Stimulated activated CD4-positive, alpha-beta T cell treated with anti-CD3 and anti-CD28 coated beads, TNF-alpha, amount 100 ng/mL, for 24 hours (primary cell): ENCODE data around the gene SLC24A3.

ENCODE experiments used
- DNase-seq, 3 experiments: peaks; one replicate each; pipeline ENCODE4 v3.0.0-alpha.2; 2020; ENCODE audit warnings: low read depth in 3 of 3

The SLC24A3 gene

DNA sequence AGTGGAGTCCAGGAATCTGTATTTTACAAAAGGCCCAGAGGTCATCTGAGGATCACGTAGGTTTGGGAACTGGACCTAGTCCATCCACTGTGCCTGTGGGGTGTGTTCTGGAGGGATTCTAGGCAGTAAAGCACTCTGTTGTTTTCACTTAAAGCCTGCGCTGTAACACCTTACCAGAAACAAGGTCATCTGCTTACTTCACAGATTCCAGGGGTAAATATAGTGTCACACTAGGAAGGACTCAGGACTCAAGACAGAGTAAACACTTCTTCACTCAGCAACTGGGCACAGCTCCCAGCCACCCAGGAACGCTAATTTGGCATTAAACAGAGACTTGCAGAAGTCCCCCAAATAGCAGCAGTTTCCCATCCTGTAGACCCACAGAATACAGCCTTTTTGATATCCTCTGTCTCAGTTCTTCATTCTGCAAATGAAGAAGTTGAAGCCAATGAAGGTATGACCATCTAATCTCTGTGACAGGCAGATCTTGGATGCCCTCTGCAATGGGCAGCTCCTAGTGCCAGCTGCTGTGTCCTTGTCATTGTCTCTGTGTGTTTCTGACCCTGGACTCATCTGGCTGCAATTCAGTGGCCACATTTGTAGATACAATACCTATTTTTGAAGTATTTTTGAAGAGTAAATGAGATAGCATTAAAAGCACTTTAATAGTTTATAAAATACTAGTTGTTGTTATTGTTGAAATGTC is 129.1 kb downstream of the SLC24A3 start:
- no peak for DNase-seq

DNA sequence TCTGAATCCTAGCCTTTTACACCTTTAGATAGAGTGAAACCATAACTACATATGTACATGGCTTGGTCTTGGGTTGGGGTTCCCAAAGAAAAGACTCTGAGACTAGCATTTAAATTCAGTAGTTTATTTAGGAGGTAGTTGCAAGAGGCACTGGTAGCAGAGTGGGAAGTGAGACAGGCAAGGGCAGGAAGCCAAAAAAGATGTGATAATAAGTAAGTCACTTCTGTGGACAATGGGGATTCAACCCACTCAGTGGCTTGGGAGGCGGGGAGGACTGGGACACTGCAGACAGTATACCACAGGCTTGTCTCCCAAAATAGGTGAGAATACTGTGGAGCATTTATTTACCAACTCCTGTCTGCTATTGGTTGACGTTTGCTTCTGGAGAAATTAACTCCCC is 131.9 kb downstream of the SLC24A3 start:
- DNase-seq = no peak

DNA sequence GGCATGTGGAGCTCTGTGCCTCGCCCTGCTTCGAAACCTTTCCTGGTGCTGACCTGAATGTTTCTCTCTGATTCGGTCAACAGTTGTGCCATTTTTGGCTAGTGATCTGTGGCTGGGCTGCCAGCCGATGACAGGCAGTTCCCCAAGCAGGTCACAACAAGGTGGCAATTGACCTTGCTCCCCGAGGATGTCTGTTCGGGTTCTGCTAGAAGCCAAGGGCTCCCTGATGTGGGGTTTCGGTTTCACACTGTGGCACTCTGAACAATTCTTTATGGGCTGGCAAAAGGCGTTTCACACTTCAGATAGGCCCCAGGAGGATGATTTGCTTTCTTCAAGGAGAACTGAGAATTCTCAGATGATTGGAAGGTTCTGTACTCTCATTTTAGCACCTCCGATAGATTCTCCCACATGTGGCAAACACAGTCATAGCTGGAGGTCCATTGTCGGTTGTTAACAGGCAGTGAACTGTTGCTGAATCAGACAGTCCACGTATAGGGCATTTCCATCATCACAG is 135.6 kb downstream of the SLC24A3 start:
- no peak for DNase-seq

DNA sequence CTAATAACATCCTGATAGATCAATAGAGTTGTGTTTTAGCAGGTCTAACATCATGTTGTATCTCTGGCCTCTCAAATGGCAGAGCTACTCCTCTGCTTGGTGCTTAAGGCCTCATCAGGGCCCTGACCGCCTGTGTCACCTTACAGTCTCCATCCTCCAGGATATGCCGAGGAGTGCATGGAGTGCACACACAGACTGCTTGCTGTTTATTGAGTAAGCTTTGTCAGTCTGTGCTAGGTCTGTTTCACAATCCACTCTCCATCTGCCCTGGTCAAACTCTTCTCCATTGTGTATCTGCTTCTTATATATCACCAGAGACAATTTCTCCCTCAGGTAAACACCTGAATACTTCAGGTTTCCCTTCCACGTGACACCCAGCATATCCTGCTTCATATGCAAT is 136.1 kb downstream of the SLC24A3 start:
- no peak for DNase-seq

DNA sequence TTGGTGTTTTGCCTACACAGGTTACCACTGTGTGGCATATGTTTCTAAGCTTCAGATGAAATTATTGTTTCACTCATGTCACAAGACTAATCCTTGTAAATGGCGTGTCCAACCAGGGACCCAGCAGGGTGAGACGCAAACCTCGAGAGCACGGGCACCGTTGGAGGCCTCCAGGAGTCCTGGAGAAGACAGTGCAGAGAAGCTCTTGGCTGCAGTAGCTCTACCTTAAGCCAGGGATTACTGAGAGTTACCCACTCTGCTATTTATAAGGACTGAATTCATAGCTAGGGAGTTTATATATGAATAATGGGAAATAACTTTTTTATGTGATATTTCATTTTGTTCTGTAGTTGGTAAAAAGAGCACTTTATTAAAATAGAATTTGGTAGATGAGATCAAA is 137.4 kb downstream of the SLC24A3 start:
- no peak for DNase-seq

DNA sequence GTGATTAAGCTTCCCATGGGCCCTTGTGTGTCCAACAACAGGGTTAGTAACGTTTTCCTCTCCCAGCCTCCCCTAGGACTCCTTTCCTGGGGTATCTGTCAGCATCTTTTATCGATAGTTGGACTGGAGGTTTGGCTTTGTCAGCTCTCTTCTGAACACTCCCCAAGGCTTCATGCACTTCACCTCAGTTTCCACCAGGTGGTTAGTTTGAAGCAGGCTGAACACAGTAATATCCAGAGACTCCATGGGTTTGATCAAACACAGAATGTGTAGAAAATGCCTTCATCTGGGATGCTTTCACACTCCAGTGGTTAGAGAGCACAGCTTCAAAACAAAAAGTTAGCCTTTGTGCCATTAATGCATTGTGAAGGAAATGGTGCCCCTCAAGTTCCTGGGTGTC is 139.1 kb downstream of the SLC24A3 start:
- DNase-seq = no peak

DNA sequence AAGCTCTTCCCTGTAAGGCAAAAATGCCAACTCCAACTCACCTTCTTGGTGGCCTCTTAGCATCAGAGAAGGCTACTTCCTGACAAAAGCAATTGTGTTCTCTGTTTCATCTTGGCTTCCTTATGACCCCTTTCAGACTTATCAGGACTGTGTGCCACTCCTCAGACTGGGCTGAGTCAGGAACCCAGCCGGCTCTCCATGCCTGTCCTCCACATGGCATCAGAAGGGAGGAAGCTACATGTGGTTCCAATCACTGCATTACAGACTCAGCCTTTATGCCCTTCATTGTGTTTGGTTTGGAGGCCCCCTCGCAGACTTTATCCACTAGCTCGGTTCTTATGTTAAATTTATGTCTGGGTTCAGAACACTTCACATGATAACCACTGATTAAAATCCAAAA is 142.5 kb downstream of the SLC24A3 start:
- DNase-seq = no peak

DNA sequence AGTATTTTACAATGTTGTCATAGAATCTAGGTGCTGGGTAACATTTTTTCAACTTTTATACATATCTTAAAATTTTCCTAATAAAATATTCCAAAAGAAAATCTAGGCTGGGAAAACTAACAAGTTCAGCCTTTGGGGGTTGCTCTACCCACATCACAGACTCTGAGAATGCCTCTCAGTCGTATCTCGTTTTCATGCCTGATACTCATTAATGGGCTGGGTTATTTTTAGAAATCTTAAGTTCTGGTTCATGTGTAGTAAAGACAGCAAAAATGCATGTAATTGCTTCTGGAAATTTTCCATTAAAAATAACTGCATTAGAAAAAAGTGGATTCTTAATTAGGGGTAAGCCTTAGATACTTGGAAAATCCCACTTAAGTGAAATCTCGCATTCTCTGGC is 149.3 kb downstream of the SLC24A3 start:
- no peak for DNase-seq

DNA sequence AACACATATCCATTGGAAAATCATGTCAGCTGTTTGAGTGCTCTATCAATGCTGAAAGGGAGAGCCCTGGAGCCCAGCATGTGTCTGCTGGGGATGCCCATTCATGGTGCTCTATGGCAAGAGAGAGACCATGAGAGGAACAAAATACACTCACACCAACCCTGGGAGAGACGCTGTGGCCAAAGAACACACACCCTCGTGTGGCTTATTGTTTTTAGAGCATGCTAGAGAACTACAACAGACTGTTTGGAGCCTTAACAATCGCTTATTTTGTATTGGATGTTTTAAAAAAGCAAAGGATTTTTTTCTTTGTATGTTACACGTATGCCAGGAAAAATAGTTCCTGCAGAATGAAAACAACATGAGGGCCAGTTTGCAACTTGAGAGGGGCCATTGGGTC is 151.0 kb downstream of the SLC24A3 start:
- no peak for DNase-seq

DNA sequence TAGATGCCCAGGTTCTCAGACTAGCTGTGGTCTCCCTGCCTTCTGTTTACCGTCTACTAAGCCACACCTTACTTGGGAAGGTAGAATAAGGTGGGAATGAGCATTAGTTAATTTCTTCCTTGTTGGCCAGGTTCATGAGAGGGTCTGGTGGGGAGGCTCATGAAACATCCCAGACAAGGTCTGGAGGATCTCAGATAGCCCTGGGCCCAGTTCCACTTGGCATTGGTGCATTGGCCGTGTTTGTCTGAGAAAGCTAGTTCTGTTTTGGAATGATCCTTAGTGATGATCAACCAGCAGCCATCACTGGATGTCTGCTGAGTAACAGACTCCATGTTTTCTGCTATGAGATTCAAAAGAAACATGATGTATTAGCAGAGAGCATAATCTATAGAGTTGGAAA is 155.1 kb downstream of the SLC24A3 start:
- DNase-seq = no peak

DNA sequence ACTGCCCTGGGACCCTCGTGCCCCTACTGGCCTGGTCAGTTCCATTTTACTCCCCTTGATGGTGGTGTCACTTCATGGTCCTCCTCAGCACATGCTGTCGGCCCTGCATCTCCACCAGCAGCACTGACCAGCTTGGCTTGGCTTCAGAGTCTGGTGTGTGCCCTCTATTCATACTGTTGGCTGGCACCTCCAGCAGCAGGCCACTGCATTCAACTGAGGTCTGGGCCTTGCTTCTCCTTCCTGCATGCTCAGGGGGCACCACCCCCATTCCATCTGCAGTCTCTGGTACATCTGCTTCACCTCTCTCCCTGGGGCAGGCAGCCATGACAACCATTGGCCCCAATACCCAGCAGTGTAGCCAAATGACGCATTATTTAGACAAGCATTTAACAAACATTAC is 155.9 kb downstream of the SLC24A3 start:
- DNase-seq = no peak

DNA sequence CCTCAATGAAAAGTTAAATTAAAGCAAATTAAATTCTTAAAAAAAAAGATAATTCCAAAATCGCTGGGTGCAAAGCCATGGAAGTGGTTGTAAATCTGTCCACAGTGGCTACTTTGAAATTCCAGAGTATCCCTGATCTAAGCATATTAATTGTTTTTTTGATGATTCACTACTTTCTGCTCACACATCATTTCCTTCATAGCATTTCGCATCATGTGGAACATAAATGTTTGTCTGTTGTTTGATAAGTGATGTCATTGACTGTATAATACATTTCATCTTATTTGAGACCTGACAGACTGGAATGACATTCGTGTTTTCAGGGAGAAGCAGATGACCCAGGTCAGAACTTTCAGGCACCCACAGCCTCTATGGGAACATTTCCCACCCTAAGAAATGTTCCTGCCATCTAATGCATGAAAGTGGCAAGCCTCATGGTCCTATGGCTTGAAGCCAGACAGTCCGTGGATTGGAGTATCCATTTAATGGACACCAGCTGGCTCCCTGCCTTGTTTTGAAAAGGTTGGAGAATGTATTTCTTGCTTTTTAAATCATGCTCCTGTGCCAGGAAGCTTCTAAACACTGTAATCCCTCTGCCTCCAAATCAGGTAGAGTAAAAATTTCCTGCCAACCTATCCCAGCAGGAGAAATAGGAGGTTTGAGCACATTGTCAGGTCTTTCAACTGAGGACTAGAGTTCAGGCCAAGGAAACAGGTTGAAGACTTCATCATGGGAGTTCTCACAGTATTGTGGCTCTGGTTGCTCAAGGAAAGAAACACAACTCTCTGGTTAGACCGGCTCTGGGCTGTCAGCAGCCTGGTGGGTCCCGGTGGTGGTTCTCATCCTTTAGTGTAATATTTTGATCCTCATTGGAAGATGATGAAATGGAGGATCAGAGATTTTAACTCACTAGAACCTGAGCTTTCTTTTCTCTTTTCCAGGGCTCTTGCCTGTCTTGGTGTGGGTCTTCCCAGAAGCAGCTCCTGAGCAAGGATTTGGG is 157.9 kb downstream of the SLC24A3 start:
- no peak for DNase-seq

DNA sequence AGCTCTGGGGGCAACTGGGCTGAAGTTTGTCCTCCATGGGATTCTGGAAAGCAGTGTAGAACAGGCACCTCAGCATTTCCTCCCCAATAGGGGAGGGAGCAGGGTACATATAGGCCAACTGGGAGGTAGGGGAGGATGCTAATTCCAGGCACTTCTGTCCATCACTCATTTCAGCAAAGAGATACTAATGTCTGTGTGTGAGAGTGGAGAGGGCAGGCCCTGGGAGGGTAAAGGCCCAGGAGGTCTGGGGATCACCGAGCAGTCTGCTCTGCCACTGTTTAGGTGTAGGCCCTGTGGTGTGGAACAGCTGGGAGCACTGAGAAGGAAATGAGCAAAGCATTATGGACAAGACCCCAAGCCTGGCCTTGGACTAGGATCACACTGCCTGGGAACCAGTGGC is 158.7 kb downstream of the SLC24A3 start:
- no peak for DNase-seq

DNA sequence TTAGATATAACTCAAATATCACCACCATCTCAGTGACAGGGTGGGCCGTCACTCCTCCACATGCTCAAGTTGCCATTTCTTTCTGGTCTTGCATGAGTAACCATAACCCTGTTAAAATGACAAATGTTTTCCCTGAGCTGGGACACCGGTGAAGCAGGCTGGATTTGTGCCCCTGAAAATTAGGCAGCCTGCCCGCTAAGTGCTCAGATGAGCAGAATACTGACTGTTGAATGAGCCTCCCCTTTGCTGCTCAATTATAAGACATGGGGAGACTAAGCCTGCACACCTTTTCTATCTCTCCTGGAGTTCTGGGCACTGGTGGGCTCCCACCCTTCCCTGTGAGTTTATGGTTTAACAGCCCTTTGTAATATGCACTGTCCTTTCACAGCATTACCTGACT is 161.8 kb downstream of the SLC24A3 start:
- no peak for DNase-seq

DNA sequence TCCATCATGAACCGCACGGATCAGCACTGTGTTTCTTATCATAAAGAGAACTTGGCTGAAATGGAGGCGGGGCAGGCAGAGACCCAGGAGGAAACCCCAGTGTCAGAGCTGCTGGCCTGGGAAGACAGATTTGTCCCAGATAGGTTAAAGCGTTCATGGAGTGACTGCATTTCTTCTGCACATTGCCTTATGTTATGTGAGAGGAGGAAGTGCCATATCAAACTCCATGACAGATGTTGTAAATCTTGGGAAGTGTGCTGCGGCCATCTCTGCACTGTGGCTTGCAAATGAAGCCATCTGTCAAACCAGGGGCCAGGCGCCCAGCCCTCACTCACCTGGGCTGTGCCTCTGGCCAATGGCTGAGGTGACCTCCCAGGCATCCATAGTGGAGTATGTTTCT is 163.0 kb downstream of the SLC24A3 start:
- no peak for DNase-seq

DNA sequence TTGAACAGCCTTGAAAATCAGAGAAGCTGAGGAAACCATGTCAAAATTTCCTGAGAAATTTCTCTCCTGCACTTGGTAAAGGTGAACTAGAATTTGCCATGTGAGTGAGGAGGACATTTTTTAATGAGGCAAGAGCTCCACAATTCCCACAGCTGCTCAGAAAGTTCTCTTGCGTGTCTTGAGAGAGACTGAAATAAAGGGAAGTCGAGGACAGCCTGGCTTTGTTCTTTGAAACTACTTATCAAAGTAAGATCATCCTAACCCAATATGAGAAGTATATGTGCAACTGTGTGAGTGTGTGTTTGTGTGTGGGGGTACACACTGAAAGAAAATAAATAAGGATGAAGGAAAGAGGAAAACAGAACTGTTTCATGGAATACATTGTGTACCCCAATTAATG is 163.4 kb downstream of the SLC24A3 start:
- DNase-seq = no peak

DNA sequence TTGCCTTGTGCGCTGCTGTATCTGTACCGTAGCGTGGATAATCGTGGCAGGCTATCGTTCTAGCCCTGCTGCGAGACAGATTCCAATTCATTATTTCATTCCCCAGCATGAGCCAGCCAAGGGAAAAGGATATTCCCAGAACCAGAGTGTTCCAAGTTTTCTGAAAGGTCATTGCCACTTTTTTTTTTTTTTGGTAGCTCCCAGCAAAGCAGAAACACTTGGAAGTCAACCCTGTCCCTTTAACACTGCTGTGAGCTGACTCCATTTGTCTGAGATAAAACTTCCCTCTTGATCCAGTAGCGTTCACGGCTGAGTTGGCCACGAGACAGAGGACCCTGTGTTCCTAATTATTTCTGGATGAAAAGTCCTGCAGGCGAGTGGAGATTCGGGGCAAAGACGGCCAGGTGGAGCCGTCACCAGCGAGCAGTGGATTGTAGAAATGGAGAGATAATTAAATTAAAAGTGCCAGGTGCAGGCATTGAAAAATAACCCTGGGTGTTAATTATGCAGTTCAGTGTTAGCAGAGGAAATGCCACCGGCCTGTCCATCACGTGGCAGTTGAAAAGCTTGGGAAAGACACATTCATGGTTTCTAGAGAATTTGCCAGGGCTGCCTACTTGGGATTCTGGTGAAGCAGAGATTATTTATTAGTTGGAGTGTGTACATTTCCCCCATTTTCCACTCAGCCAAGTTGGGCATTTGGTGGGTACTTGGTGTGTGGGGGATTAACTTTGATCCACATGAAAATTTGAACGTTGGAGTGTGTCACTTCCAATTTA is 164.2 kb downstream of the SLC24A3 start:
- DNase-seq = no peak

DNA sequence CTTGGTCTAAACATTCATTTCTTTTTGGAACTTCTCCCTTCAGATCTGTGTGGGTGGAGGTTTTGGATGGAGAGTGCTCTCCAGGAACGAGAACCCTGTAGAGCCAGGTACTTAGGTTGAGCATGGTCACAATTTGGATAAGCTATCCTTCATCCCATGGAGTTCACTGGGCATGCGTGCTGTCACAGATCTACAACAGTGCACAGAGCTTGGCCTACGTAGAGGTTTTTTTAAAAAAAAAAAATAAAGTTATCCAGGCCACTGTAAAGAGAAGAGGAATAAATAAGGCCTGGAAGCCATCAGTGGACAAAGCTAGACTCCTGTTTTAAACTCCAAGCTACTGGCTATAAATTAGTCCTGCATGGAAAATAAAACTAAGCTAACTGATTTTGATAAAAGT is 165.6 kb downstream of the SLC24A3 start:
- DNase-seq = no peak

DNA sequence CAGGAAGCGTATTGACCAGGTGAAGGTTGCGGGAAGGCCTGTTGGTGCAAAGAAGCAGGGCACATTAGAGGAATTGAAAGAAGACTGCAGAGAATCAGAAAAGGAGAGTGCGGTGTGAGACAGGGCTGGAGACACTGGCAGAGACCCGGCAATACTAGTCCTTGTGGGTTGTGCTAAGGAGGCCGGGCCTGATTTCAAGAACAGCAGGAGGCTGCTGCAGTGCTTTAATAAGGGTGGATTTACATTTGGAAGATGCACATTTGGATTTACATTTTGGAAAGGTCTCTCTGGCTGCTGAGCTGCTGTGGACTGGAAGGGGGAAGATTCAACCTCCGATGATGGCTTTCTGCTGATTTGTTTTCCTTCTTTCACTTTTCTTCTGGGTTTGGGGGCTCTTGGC is 167.8 kb downstream of the SLC24A3 start:
- no peak for DNase-seq

DNA sequence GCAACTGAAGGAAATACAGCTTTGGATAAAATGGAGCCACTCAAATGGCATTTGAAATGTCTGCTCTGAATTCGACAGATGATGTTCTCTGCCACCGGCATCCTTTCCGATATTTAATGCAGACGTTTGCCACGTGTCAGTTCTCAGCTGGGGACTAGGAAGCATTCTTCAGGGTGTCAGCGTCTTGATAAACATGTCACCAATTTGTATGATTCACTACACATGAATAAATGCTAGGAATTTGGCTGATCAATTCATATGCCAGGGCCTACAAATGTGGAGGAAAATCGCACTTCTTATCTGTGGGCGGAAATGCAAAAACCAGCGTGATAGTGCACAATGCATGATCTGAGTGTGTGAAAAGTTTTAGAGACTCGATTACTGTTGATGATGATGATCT is 169.5 kb downstream of the SLC24A3 start:
- no peak for DNase-seq

DNA sequence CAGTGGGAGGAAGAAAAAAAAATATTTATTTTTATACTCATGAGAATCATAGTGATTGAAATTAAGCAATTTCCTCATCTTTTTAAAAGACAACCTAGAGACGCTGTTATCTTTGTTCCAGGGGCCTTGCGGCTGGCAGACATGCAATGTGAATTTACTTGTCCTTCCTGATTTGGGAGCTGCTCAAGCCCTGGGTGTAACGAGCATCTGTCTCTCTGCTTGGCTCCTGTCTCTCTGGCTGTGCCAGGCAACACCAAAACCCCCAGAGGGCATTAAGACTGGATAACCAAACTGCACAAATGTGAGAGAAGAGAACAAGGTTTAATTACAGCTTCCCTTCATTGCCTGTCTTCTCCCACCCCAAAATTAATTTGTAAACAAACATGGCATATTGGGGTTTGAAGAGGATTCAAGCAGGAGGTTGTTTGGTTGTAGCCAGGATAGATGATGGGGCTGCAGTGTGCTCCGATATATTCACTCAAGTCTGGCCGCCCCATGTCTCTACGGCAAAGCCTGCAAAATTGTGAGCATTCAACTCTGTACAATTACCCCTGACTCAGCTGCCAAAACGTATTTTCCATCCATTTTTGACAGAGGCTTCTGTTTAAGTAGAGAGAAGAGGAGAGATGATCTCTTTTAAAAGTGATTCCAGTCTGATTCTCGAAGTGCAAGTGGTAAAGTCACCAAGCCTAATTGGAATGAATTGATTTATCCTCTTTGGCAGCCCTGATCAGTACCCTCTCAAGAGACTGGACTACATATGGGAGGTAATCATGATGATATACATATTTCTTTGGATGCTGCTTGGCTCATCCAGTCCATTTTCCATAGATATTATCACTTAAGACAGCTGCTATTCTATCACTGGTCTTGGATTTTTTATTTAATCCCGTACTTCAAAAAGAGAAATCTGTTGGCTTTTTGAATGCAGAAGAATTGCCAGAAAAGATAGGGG is 170.2 kb downstream of the SLC24A3 start:
- DNase-seq = no peak
